Measurements from ENCODE around the gene DMBT1.
"Not testable (repeated sequence)": the region's sequence is repeated elsewhere in the genome, so short reads cannot be mapped to it uniquely, and the experiment has no call there.

The DMBT1 gene

GRCh38 chr10:122588381-122588780, 27.8 kb downstream of the DMBT1 start:
- no peak for DNase-seq

DNA sequence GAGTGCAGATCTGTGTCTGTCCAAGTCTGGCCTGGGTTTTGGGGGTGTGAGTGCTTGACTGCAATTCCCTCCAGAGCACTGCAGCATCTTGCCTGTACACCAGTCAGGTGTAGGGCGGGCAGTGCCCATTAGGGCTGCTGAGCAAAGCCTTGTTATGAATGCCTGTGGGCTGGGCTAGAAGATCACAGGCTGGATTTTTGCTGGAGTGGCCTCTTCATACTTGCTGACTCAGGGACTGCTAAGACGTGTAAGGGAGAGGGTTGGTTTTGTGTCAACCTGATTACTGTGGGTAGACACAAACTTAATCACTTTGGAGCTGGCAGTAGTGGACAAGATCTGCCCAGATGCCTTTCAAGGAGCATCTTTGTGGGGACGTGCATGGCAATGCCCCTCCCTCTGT, 29.6 kb downstream of the DMBT1 start:
- DNase-seq, result no peak

- no peak for DNase-seq
Observed at GRCh38 chr10:122591736-122592135, 31.2 kb downstream of the DMBT1 start.

DNA sequence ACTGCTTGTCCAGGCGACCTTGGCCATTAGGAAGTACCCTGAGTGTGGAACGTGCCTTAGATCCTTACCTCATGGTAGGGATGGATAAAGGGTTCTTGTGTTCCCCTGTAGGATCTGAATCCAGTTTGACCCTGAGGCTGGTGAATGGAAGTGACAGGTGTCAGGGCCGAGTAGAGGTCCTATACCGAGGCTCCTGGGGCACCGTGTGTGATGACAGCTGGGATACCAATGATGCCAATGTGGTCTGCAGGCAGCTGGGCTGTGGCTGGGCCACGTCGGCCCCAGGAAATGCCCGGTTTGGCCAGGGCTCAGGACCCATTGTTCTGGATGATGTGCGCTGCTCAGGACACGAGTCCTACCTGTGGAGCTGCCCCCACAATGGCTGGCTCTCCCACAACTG, 31.6 kb downstream of the DMBT1 start:
- DNase-seq, result no peak

GRCh38 chr10:122617476-122618270, 57.1 kb downstream of the DMBT1 start:
- no peak for DNase-seq

GRCh38 chr10:122618461-122619165, 58.1 kb downstream of the DMBT1 start:
- DNase-seq, result no peak

GRCh38 chr10:122620961-122621360, 60.4 kb downstream of the DMBT1 start:
- DNase-seq, result not testable (repeated sequence)

DNA sequence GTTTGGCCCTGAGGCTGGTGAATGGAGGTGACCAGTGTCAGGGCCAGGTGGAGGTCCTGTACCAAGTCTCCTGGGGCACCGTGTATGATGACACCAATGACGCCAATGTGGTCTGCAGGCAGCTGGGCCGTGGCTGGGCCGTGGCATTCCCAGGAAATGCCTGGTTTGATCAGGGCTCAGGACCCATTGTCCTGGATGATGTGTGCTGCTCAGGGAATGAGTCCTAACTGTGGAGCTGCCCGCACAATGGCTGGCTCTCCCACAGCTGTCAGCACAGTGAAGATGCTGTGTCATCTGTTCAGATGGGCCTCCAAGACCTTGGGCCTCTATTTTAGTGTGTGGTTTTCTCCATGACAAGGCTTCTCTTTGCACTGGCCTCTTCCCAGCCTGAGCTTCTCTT, 64.0 kb downstream of the DMBT1 start:
- DNase-seq, result no peak

DNA sequence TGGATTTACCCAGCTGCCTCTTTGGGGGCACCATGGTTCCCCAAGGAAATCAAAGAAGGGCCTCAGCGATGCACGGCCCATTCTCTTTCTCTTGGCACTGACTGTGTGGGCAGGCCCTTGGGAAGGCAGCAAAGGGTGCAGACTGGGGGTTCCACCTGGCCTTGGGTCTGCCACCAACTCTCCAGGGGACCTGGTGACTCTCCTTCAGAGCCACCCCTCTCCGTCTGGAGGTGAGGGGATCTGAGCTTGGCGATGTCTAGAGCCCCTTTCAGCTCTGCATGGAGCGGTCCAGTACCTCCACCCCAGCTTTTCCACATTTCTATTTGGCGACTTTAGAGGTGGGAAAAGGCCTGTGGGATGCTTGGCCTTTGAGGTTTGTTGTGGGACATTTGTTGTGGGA, 70.0 kb downstream of the DMBT1 start:
- no peak for DNase-seq

- no peak for DNase-seq
Observed at GRCh38 chr10:122632031-122632430, 71.5 kb downstream of the DMBT1 start.

DNA sequence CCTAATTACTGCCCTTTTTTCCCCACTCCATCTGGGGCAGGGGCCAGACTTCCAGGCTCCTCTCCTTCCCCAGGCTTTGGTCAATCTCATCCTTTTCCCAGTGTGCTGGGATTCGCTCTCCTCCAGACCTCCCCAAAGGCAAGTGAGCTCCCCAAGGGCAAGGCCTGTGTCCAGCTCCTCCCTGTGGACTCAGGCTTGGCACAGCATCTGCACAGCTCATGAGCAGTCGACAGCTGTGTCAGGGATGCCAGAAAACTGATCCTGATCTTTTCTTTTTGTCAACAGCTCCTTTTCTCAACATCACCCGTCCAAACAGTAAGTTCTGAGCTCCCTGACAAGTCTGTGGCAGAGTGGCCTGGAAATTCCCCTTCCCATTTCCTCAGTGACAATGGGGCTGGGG, 72.0 kb downstream of the DMBT1 start:
- DNase-seq, result no peak

DNA sequence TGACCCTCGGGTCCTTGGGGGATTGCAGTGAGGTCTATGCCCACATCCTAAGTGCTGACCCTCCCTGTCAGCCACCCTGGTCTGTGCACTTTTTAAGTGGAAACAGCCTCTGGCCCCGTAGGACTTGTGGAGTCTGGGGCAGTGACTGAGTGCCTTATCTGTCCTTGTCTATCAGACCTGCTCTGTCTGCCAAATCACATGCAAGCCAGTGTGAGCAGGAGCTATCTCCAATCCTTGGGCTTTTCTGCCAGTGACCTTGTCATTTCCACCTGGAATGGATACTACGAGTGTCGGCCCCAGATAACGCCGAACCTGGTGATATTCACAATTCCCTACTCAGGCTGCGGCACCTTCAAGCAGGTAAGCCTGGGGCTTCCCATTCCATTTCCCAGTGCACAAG, 76.4 kb downstream of the DMBT1 start:
- no peak for DNase-seq

GRCh38 chr10:122637376-122637775, 76.8 kb downstream of the DMBT1 start:
- DNase-seq, result no peak

GRCh38 chr10:122638106-122638505, 77.6 kb downstream of the DMBT1 start:
- no peak for DNase-seq

DNA sequence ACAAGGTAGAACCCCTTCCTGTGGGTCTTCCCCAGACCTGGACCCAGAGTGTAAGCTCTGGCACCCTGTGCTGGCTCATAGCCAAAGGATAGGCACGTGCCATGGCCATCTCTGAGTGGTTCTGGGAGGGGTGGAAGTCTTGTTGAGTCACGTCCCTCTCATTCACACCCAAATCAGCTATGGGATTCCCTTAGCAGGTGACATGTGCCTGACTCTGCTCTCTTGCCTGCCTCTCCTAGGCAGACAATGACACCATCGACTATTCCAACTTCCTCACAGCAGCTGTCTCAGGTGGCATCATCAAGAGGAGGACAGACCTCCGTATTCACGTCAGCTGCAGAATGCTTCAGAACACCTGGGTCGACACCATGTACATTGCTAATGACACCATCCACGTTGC, 79.2 kb downstream of the DMBT1 start:
- DNase-seq, result no peak

GRCh38 chr10:122640921-122641320, 80.4 kb downstream of the DMBT1 start:
- no peak for DNase-seq

GRCh38 chr10:122642726-122643605, 82.4 kb downstream of the DMBT1 start:
- no peak for DNase-seq

GRCh38 chr10:122643931-122644534, 83.5 kb downstream of the DMBT1 start:
- no peak for DNase-seq

- DNase-seq, result no peak
Observed at GRCh38 chr10:122646511-122647382, 86.2 kb downstream of the DMBT1 start.

DNA sequence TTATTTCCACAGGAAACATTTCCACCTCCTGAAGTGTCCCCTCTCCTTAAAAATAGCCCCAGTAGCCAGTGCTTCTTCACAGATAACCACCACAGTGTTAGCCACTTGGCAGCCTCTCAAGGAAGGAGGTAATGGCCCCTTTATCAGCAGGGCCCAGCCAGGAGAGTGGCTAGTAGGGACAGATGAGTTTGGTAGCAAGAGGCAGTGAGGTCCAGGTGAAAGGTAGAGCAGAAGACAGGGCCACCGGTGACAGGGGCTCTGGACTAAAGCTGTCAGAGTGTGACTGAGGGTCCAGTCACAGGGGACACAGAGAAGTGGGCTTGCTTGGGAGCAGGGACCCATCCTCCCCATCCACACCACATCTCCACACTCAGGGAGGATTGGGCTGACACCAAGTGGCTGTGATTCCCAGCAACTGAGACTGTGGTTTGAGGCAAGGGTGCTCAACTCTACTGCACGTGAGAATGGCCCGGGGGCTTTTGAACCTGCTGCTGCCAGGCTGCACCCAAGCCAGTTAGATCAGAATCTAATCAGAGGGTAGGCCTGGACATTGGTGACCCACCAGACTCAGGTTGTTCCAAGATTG, 86.9 kb downstream of the DMBT1 start:
- no peak for DNase-seq

- no peak for DNase-seq
Observed at GRCh38 chr10:122648599-122649428, 88.3 kb downstream of the DMBT1 start.

All from NCI-H1694 (cell line).